Measurements from ENCODE around the gene IL4. TPM values are rescaled to one million over a fixed set of nuclear protein-coding genes. Genes with fewer than 3 reads are reported as not detected.
A peak's percentile ranks its signal among the peaks of the same experiment; 100 is the strongest.

The IL4 gene
- total RNA-seq, 1 experiment from 2014 or later = not detected

GRCh38 chr5:132667761-132668705 lies 5.8 kb upstream of the IL4 start:
- in situ Hi-C loops (cut with HindIII; ENCODE audit: low pct_unique_long_range_greater_than_20kb, low sequenced_read_pairs) = no loop called here
- no peak for DNase-seq (ENCODE audit: low read depth)

GRCh38 chr5:132668706-132669454 lies 4.9 kb upstream of the IL4 start:
- in situ Hi-C loops (cut with HindIII; ENCODE audit: low pct_unique_long_range_greater_than_20kb, low sequenced_read_pairs) = no loop called here
- no peak for DNase-seq (ENCODE audit: low read depth)

- no peak for DNase-seq (ENCODE audit: low read depth)
- in situ Hi-C loops (cut with HindIII; ENCODE audit: low pct_unique_long_range_greater_than_20kb, low sequenced_read_pairs) = no loop called here
Observed at GRCh38 chr5:132669455-132669820, 4.4 kb upstream of the IL4 start.

- DNase-seq (ENCODE audit: low read depth) = no peak
- in situ Hi-C loops (cut with HindIII; ENCODE audit: low pct_unique_long_range_greater_than_20kb, low sequenced_read_pairs) = no loop called here
Observed at GRCh38 chr5:132669966-132670882, 3.6 kb upstream of the IL4 start.

GRCh38 chr5:132671000-132671399 lies 2.8 kb upstream of the IL4 start:
- in situ Hi-C loops (cut with HindIII; ENCODE audit: low pct_unique_long_range_greater_than_20kb, low sequenced_read_pairs) = no loop called here
- DNase-seq (ENCODE audit: low read depth) = no peak

GRCh38 chr5:132673488-132673887 lies 301 bp upstream of the IL4 start:
- no peak for DNase-seq (ENCODE audit: low read depth)
- in situ Hi-C loops (cut with HindIII; ENCODE audit: low pct_unique_long_range_greater_than_20kb, low sequenced_read_pairs) = no loop called here

- no peak for DNase-seq (ENCODE audit: low read depth)
- in situ Hi-C loops (cut with HindIII; ENCODE audit: low pct_unique_long_range_greater_than_20kb, low sequenced_read_pairs) = no loop called here
Observed at GRCh38 chr5:132674671-132675506, 1.1 kb downstream of the IL4 start.

- in situ Hi-C loops (cut with HindIII; ENCODE audit: low pct_unique_long_range_greater_than_20kb, low sequenced_read_pairs) = no loop called here
- DNase-seq (ENCODE audit: low read depth) = no peak
Observed at GRCh38 chr5:132675936-132676689, 2.3 kb downstream of the IL4 start.

- in situ Hi-C loops (cut with HindIII; ENCODE audit: low pct_unique_long_range_greater_than_20kb, low sequenced_read_pairs) = no loop called here
- peak; percentile 82 for DNase-seq (ENCODE audit: low read depth)
Observed at GRCh38 chr5:132677191-132677590, 3.4 kb downstream of the IL4 start.

GRCh38 chr5:132677682-132678400 lies 4.1 kb downstream of the IL4 start:
- in situ Hi-C loops (cut with HindIII; ENCODE audit: low pct_unique_long_range_greater_than_20kb, low sequenced_read_pairs) = no loop called here
- DNase-seq (ENCODE audit: low read depth) = no peak

GRCh38 chr5:132678735-132679134 lies 4.9 kb downstream of the IL4 start:
- DNase-seq (ENCODE audit: low read depth) = no peak
- in situ Hi-C loops (cut with HindIII; ENCODE audit: low pct_unique_long_range_greater_than_20kb, low sequenced_read_pairs) = no loop called here

GRCh38 chr5:132679166-132679565 lies 5.4 kb downstream of the IL4 start:
- in situ Hi-C loops (cut with HindIII; ENCODE audit: low pct_unique_long_range_greater_than_20kb, low sequenced_read_pairs) = no loop called here
- DNase-seq (ENCODE audit: low read depth) = no peak

GRCh38 chr5:132679717-132680380 lies 6.1 kb downstream of the IL4 start:
- DNase-seq (ENCODE audit: low read depth) = no peak
- in situ Hi-C loops (cut with HindIII; ENCODE audit: low pct_unique_long_range_greater_than_20kb, low sequenced_read_pairs) = no loop called here

GRCh38 chr5:132680780-132681475 lies 7.1 kb downstream of the IL4 start:
- in situ Hi-C loops (cut with HindIII; ENCODE audit: low pct_unique_long_range_greater_than_20kb, low sequenced_read_pairs) = no loop called here
- DNase-seq (ENCODE audit: low read depth) = no peak

- DNase-seq (ENCODE audit: low read depth) = no peak
- in situ Hi-C loops (cut with HindIII; ENCODE audit: low pct_unique_long_range_greater_than_20kb, low sequenced_read_pairs) = no loop called here
Observed at GRCh38 chr5:132681476-132681831, 7.7 kb downstream of the IL4 start.

- no peak for DNase-seq (ENCODE audit: low read depth)
- in situ Hi-C loops (cut with HindIII; ENCODE audit: low pct_unique_long_range_greater_than_20kb, low sequenced_read_pairs) = no loop called here
Observed at GRCh38 chr5:132681983-132682382, 8.2 kb downstream of the IL4 start.
